Upper lobe of left lung (tissue), 4 donors: ENCODE data around the gene PNPLA2.

Experiments used
- CTCF ChIP-seq, 6 experiments: fragments of 450-650 bp in 4 of 6; fragments of 200-600 bp in 2 of 6; sonication (generic) in 2 of 6; IDR thresholded peaks; one replicate each; pipeline ENCODE4 v1.5.1; 2016 to 2019; ENCODE audit warnings: antibody characterized with exemption in 6 of 6
- POLR2AphosphoS5 ChIP-seq, 2 donors: sonication (generic); formaldehyde crosslinking; IDR thresholded peaks; one replicate each; pipeline ENCODE4 v1.5.1; 2017; ENCODE audit warnings: antibody characterized with exemption in 2 of 2

- TF ChIP-seq POLR2AphosphoS5 (IDR thresholded peaks at IDR 0.05) = no peak
- no peak for TF ChIP-seq CTCF (IDR thresholded peaks at IDR 0.05)
These were observed 30.6 kb upstream of the PNPLA2 start for GRCh38 chr11:788009-788640.
